NCI-H1436 (cell line): Measurements from ENCODE around the gene OR5M8.

Experiments used
- DNase-seq: peaks from one replicate; lab custom pipeline; 2025; lab: John Stamatoyannopoulos, UW

Gene OR5M8

DNA sequence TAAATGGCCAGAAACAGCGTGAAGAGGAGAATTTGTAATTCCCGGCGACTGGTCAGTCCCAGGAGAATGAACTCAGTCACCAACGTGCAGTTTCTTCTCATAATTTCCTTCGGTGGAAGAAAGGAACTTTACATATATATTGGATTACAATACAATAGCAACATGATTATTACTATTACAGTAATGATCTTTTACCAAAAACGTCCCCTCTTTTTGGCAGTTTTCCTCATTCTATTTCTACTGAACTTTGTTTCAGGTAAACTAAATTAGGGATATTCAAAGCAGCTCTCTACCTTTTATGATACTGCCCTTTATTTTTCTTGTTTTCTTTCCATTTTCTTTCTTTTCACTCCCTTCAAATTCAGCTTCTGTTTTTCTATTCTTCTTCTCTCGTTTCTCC, at the start of gene OR5M8:
TSS of gene OR5M8 (minus strand) at position 101 of the 400 bp plus-strand sequence. CDS start at position 101, 0 bp downstream.
- no peak for DNase-seq

DNA sequence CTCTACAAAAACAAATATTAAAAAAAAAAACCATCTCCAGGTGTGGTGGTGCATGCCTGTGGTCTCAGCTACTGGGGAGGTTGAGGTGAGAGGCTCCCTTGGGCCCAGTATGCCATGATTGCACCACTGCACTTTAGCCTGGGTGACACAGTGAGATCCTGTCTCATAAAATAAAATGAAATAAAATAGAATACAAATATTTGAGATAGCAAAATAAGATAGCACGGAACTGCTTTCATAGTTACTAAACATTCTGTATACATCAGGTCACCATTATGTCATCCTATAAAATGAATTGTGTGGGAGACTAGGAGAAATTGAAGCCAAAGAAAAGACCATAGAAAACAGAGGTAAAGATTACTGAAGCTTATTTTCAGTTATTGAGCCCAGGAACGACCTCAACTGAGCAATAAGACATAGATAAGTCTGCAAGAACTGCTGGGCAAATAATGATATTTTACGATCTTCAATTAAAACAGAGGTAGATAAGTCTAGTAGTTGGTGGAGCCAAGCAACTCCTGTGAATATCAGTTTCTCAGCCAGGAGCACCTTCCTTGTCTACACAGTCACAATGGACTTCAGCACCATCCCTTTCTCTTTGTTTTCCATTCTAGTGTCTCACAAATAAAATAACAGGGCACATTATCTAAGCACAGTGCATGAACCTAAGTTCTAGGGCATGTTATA, 42.0 kb upstream of the OR5M8 start:
- no peak for DNase-seq

DNA sequence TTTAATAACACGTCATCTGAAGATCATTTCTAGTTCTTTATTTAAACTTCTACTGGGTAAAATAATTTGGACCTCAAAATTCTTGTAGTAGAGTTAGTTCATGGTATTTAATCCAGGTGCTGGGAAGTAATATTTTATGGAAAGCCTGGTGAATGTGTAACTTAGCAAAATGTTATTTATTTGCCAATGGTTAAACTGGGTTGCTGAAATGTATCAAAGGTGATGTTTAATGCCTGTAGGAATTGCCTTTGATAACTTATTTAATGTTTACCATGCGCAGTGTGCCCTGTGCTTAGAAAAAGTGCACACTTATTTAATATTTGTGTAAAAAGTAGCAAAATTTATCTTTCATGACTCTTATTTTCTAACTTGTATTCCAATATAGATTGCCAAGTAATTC, 40.7 kb upstream of the OR5M8 start:
- DNase-seq = no peak

DNA sequence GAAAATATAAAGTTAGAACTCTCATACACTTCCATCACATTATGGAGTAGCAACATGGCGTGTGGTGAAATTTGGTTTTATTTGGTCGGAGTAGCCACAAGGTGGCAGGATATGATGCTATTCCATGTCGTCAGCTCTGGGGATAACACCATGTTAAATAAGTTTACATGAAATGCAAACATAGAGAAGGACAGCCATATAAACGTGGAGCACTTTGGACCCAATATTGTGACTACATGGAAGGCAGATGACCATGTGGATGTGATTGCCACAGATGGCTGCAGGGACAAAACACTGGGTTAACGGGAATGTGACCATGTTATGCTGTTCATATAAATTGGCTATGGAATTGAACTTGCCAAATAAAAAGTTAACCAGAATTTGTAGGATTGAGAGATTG, 30.8 kb upstream of the OR5M8 start:
- DNase-seq = no peak

DNA sequence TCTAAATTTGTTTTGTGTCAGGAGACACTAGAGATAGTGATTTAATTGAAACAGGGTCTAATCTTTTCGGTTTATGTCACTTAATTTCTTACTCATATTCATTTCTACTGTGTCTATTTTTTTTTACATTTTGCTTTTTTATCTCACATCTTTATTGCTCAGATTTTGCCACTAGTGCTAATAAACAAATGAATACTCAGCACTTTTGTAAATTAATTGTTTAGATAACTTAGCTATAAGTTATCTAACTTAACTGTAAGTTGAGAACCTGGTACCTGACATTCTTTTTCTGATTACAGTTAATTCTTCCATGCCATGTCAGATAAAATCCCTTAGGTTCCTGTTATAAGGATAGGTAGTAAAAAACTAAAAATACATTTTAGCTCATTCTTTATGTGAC, 22.1 kb upstream of the OR5M8 start:
- no peak for DNase-seq

DNA sequence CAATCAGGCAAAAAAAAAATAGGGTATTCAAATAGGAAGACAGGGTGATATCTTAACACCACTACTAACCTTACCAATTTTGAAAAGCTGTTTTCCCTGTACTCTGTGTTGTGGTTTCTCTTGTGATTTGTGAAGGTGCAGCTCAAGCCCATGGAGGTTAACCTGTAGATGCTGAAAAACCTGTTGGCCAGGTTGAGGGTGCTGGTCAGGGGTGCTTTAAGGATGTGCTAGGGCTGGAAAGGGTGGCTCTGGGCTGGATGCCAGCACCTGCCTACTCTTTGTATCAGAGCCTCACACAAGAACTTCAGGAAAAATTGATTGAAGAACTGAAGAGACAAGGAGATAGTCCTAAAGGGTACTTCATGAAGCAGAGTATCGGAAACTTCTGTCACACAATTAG, 18.3 kb upstream of the OR5M8 start:
- DNase-seq = no peak

DNA sequence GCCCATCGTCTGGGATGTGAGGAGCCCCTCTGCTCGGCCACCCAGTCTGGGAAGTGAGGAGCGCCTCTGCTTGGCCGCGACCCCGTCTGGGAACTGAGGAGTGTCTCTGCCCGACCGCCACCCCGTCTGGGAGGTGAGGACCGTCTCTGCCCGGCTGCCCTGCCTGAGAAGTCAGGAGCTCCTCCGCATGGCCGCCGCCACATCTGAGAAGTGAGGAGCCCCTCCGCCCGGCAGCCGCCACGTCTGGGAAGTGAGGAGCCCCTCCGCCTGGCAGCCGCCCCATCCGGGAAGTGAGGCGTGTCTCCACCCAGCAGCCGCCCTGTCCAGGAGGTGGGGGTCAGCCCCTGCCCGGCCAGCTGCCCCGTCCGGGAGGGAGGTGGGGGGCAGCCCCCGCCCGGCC, 5.8 kb upstream of the OR5M8 start:
- DNase-seq = no peak

DNA sequence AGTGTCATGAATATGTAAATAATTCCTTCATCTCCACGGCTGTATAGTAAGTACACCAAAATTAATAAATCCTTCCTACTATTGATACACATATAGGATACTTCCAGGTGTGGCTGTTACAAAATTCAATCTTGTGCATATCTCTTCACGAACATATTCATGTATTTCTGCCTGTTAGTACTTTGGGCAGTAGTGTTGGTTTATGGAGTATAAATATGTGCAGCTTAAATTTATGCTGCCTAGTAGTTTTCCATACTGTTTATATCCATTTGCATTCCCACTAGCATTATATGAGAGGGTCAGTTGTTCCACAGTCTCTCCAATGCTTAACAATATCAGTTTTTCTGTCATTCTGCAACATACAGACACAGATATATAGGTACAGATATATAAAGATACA, 3.9 kb upstream of the OR5M8 start:
- DNase-seq = no peak

DNA sequence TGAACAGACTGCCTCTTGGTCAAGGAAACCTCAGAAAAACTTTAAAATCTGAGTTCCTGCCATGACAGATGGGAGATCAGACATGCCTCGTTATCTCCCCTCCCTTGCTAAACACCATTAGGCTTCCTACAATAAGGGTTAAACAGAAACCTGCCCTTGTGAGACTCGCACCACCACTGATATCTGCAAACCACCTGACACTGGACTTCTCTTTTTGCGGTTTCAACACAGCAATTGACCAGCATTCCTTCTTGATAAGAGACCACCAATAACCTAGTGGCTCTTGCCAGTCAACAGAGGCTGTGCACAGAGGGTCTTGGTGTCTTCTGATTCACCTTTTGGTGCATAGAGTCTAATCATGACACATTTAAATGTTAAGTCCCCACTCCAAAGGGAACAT, 4.4 kb downstream of the OR5M8 start:
- DNase-seq = no peak

DNA sequence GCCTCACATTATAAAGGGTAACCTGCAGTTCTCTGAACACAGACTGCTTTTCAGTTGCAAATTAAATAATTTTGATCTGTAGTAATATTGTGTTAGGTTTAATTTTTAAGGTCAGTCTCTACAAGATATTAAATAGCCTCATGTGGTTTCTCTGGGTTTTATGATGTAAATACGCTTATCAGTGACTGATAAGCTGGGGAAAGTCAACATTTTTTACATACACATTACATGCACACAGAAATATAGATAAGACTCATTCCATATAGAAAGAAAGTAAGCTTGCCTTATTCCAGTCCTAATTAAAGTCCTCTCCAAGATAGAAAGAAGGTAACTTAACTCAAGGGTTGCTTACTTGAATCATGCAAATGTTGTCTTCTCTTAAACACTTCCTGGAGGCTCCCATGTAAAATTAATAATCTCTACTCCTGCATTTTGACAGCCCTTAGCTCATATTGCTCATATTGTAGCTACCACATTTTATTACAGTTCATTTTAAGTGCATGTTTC, 16.4 kb downstream of the OR5M8 start:
- no peak for DNase-seq

DNA sequence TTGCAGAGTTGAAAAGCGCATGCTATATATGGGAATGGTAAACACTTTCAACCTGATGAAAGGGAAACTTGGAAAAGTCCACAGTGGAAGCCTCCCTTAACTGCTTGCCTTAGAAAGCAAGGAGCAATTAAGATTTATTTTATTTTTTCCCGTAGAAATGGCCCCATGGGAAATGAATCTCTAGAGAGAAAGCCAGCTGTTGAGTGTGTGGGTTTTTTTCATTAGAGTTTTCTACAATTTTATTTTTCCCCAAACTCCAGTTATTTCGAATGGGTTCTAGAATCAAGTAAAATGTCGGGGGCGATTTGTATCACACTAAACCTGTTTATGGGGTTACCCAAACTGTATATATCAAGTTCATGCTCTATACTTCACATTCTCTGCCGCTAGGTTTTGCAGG, 17.9 kb downstream of the OR5M8 start, which contains the start of gene OR5M3:
TSS of gene OR5M3 (minus strand) at position 101 of the 400 bp plus-strand sequence. CDS start 2,855 bp downstream, outside the sequence.
- no peak for DNase-seq

DNA sequence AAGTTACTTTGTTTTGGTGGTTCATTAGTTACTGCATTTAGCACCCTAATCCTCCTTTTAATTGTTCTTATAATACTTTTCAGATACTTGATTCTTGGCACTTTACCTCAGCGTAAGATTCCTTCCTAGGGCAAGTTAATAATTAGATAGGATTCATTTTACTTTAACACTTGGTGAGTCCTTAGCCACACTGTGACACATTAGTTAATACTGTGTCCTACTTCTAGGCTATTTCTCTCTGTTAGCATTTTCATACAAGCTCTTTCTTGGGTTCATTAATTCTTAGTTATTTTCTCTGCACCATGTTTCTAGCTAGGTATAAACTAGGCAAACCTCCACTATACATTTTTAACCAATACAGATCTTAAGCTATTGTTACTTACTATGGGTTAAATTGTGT, 34.1 kb downstream of the OR5M8 start:
- no peak for DNase-seq

DNA sequence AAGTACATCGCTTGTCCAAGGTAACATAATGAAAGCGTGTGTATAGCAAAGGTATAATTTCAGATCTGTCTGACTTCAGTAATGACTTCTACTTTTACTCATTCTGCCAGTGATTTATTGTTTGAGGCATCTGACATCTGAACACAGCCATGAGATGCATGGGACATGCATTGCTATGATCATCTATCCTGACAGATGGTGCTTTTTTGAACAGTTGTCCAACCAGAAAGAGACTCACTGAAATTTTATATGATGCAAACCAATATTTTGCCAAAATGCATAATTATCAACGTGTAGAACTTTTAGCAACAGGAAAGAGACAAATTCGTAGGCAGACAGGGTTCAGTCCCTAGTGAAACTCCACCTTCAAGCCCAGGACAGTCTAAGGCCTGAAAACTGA, 37.6 kb downstream of the OR5M8 start:
- DNase-seq = no peak
